ENCODE results near the gene DLL3. TPM values are rescaled to one million over a fixed set of nuclear protein-coding genes. Genes with fewer than 3 reads are reported as not detected.

DLL3 gene
- total and polyA plus RNA-seq, 9 of the 15 experiments (the other 6 are each of a cell fraction or from before 2014, with no cell fraction given) = 0.80 to 6.3 (median 1.2) TPM

- no peak for TF ChIP-seq ZMIZ1 (IDR thresholded peaks at IDR 0.05; ENCODE audit: low read depth in 2 of 2, low read length in 2 of 2)
- TF ChIP-seq PRMT5 (CRISPR knock-in tag; IDR thresholded peaks at IDR 0.05) = peak; percentile 36; the same call in 1 of the 2 replicates
- no peak for TF ChIP-seq PYGO2 (tag; IDR thresholded peaks at IDR 0.05)
- TF ChIP-seq NFXL1 (CRISPR knock-in tag; IDR thresholded peaks at IDR 0.05) = no peak
- TF ChIP-seq ZNF431 (CRISPR knock-in tag; IDR thresholded peaks at IDR 0.05) = peak; percentile 99
- no peak for TF ChIP-seq KDM5B (IDR thresholded peaks at IDR 0.05; ENCODE audit: insufficient replicate concordance, low read depth, low read length)
- TF ChIP-seq ZFPM2 (CRISPR knock-in tag; IDR thresholded peaks at IDR 0.05) = no peak
- peak; percentile 92 for TF ChIP-seq ELK1 (CRISPR knock-in tag; IDR thresholded peaks at IDR 0.05)
- no peak for TF ChIP-seq ZNF324 (CRISPR knock-in tag; IDR thresholded peaks at IDR 0.05)
- TF ChIP-seq ELK3 (CRISPR knock-in tag; IDR thresholded peaks at IDR 0.05) = no peak
- no peak for TF ChIP-seq PREB (CRISPR knock-in tag; IDR thresholded peaks at IDR 0.05)
- TF ChIP-seq POLR3A (IDR thresholded peaks at IDR 0.05; ENCODE audit: borderline replicate concordance, extremely low read depth, insufficient read depth, insufficient read length) = no peak
- TF ChIP-seq TAL1 (IDR thresholded peaks at IDR 0.05) = no peak
- no peak for TF ChIP-seq POLR2AphosphoS2 (IDR thresholded peaks at IDR 0.05; ENCODE audit: low read length)
- peak; percentile 85 for TF ChIP-seq ZC3H4 (CRISPR knock-in tag; IDR thresholded peaks at IDR 0.05; ENCODE audit: borderline replicate concordance)
- no peak for TF ChIP-seq TCFL5 (CRISPR knock-in tag; conservative IDR thresholded peaks at IDR 0.05)
- no peak for TF ChIP-seq PKNOX1 (IDR thresholded peaks at IDR 0.05)
- TF ChIP-seq ZNF146 (CRISPR knock-in tag; IDR thresholded peaks at IDR 0.05; ENCODE audit: unreplicated experiment) = no peak
- no peak; the same call in 1 of the 2 replicates for TF ChIP-seq CREB1 (IDR thresholded peaks at IDR 0.05)
- TF ChIP-seq CREB1 (CRISPR knock-in tag; IDR thresholded peaks at IDR 0.05) = peak; percentile 90
- peak; percentile 57; the same call in 1 of the 2 replicates for TF ChIP-seq MTA3 (IDR thresholded peaks at IDR 0.05; ENCODE audit: borderline replicate concordance)
These were observed 4.1 kb downstream of the DLL3 start (continued) for GRCh38 chr19:39502640-39503417.

Data from K562 (cell line).